ENCODE measurements around the gene KDELR1.

DNA sequence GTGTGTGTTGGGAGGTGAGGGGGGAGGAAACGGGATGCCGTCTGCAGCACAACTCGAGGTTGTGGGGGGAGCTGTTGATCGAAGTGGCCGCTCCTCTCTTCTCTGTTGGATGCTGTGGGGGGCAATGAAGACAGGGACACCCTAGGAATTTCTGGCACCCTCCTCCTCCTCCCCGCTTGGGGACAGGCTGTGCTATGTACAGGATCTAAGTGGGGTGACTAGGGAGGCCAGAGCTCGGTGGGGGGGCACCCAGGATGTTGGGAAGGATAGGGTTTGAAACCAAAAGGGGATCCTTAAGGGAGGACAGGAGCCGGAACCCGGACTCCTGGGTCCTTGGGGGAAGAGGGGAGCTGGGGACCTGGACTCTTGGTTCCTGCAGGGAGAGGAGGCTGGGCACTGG is 4.1 kb upstream of the KDELR1 start:
- TF ChIP-seq, protein P1, sequence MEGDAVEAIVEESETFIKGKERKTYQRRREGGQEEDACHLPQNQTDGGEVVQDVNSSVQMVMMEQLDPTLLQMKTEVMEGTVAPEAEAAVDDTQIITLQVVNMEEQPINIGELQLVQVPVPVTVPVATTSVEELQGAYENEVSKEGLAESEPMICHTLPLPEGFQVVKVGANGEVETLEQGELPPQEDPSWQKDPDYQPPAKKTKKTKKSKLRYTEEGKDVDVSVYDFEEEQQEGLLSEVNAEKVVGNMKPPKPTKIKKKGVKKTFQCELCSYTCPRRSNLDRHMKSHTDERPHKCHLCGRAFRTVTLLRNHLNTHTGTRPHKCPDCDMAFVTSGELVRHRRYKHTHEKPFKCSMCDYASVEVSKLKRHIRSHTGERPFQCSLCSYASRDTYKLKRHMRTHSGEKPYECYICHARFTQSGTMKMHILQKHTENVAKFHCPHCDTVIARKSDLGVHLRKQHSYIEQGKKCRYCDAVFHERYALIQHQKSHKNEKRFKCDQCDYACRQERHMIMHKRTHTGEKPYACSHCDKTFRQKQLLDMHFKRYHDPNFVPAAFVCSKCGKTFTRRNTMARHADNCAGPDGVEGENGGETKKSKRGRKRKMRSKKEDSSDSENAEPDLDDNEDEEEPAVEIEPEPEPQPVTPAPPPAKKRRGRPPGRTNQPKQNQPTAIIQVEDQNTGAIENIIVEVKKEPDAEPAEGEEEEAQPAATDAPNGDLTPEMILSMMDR (IDR thresholded peaks at IDR 0.05) = no peak
- TF ChIP-seq POLR2A (IDR thresholded peaks at IDR 0.05) (no peak), EP300 (IDR thresholded peaks at IDR 0.05) (no peak)
